ENCODE measurements around the gene RCAN1. TPM values are rescaled to one million over a fixed set of nuclear protein-coding genes. Genes with fewer than 3 reads are reported as not detected.
A peak's percentile ranks its signal among the peaks of the same experiment; 100 is the strongest.

Gene RCAN1
- total and polyA plus RNA-seq, 9 of the 15 experiments (the other 6 are each of a cell fraction or from before 2014, with no cell fraction given) = 4.4 to 16.5 (median 12.3) TPM

- TF ChIP-seq ZNF280B (CRISPR knock-in tag; IDR thresholded peaks at IDR 0.05) (no peak), ZFPM2 (CRISPR knock-in tag; IDR thresholded peaks at IDR 0.05) (no peak), RUNX1 (IDR thresholded peaks at IDR 0.05; ENCODE audit: low read depth) (peak; percentile 64; the same call in 1 of the 2 replicates), RBM17 (IDR thresholded peaks at IDR 0.05; ENCODE audit: borderline replicate concordance, low read depth, low read length) (no peak), RFX5 (IDR thresholded peaks at IDR 0.05; ENCODE audit: low read depth, low read length) (no peak), UBTF (IDR thresholded peaks at IDR 0.05; ENCODE audit: borderline replicate concordance in 1 of 2, low read depth in 2 of 2, low read length in 2 of 2) (peak; percentile 89 to 92; a peak in 3 of 4 replicates), ETS1 (conservative IDR thresholded peaks at IDR 0.05; ENCODE audit: control insufficient read depth, low read depth, low read length) (peak; percentile 86), NEUROD1 (IDR thresholded peaks at IDR 0.05; ENCODE audit: borderline replicate concordance, low read depth, low read length, partially characterized antibody) (peak; percentile 96), BRD4 (IDR thresholded peaks at IDR 0.05) (no peak), SP2 (IDR thresholded peaks at IDR 0.05; ENCODE audit: extremely low read depth, low read depth, low read length, poor library complexity, severe bottlenecking) (peak; percentile 13), KDM4B (IDR thresholded peaks at IDR 0.05; ENCODE audit: borderline replicate concordance in 2 of 2, low read depth in 1 of 2) (peak in 1 of 2 experiments; percentile 92; a peak in 1 of 4 replicates), FOXM1 (IDR thresholded peaks at IDR 0.05; ENCODE audit: low read depth) (peak; percentile 99), FOXM1 (CRISPR knock-in tag; IDR thresholded peaks at IDR 0.05; ENCODE audit: low read depth) (no peak), ATF2 (CRISPR knock-in tag; IDR thresholded peaks at IDR 0.05) (no peak), TOE1 (IDR thresholded peaks at IDR 0.05; ENCODE audit: borderline replicate concordance) (peak; percentile 99), TOE1 (CRISPR knock-in tag; IDR thresholded peaks at IDR 0.05; ENCODE audit: borderline replicate concordance, low read depth) (no peak), RB1 (IDR thresholded peaks at IDR 0.05; ENCODE audit: low read depth) (peak; percentile 86; the same call in 1 of the 2 replicates), ELF4 (CRISPR knock-in tag; IDR thresholded peaks at IDR 0.05) (0 out of 2 replicates have a peak, but pooled peaks have one; percentile 31), ZNF140 (CRISPR knock-in tag; IDR thresholded peaks at IDR 0.05) (no peak), MCM3 (IDR thresholded peaks at IDR 0.05) (no peak)
Observed at GRCh38 chr21:34614628-34615486, at the start of gene RCAN1 (continued).
